ENCODE data around the gene PKNOX2. TPM values are rescaled to one million over a fixed set of nuclear protein-coding genes. Genes with fewer than 3 reads are reported as not detected.

Gene PKNOX2
- total RNA-seq, 1 experiment from 2014 or later: 3.7 TPM

GRCh38 chr11:125389339-125390166 lies 225.0 kb downstream of the PKNOX2 start:
- DNase-seq (ENCODE audit: low spot score): no peak
- ATAC-seq: no peak
- TF ChIP-seq CTCF (IDR thresholded peaks at IDR 0.05) (no peak), ESRRA (CRISPR knock-in tag; IDR thresholded peaks at IDR 0.05; ENCODE audit: borderline replicate concordance) (no peak), ZNF281 (CRISPR knock-in tag; IDR thresholded peaks at IDR 0.05) (no peak), ZNF317 (CRISPR knock-in tag; IDR thresholded peaks at IDR 0.05; ENCODE audit: borderline replicate concordance, low read depth) (no peak), EMX1 (CRISPR knock-in tag; IDR thresholded peaks at IDR 0.05) (no peak), TCF7 (CRISPR knock-in tag; IDR thresholded peaks at IDR 0.05; ENCODE audit: low read depth) (no peak), E2F5 (CRISPR knock-in tag; IDR thresholded peaks at IDR 0.05) (no peak), NFYB (CRISPR knock-in tag; conservative IDR thresholded peaks at IDR 0.05; ENCODE audit: low read depth) (no peak), JAZF1 (CRISPR knock-in tag; IDR thresholded peaks at IDR 0.05) (no peak), MXD4 (CRISPR knock-in tag; IDR thresholded peaks at IDR 0.05; ENCODE audit: borderline replicate concordance) (no peak)
- TF ChIP-seq, protein P1, sequence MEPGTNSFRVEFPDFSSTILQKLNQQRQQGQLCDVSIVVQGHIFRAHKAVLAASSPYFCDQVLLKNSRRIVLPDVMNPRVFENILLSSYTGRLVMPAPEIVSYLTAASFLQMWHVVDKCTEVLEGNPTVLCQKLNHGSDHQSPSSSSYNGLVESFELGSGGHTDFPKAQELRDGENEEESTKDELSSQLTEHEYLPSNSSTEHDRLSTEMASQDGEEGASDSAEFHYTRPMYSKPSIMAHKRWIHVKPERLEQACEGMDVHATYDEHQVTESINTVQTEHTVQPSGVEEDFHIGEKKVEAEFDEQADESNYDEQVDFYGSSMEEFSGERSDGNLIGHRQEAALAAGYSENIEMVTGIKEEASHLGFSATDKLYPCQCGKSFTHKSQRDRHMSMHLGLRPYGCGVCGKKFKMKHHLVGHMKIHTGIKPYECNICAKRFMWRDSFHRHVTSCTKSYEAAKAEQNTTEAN (CRISPR knock-in tag; IDR thresholded peaks at IDR 0.05): no peak
- CTCF ChIA-PET: interaction anchor here (0.5 to 2.1 kb wide), 7 partner anchors 15 to 298 kb away, joined by 3 to 12 read pairs (median 6); no protein-coding TSS in a partner anchor
- Mint-ChIP-seq H3K27ac (no peak overlapping the region), H3K9me3 (no peaks in the 10 kb centered on the region), H3K27me3 (ENCODE audit: low read depth) (no peaks in the 10 kb centered on the region), H3K36me3 (no peaks in the 10 kb centered on the region), H3K4me1 (peaks cover 33% of the 10 kb centered on the region), H3K4me3 (no peak overlapping the region)
- POLR2A ChIA-PET: interaction anchor here (0.8 kb wide), 1 partner anchor 63 kb away, joined by 3 read pairs; no protein-coding TSS in a partner anchor

- Mint-ChIP-seq H3K4me1 (peaks cover 33% of the 10 kb centered on the region), H3K4me3 (no peak overlapping the region), H3K36me3 (no peaks in the 10 kb centered on the region), H3K27me3 (ENCODE audit: low read depth) (no peaks in the 10 kb centered on the region), H3K9me3 (no peaks in the 10 kb centered on the region), H3K27ac (peak overlapping the region; percentile 34)
- no peak for DNase-seq (ENCODE audit: low spot score)
- ChIA-PET POLR2A (interaction anchor here (0.9 kb wide), 1 partner anchor 27 kb away, joined by 4 read pairs; no protein-coding TSS in a partner anchor), CTCF (interaction anchor here (1.2 to 2.1 kb wide), 4 partner anchors 10 to 45 kb away, joined by 3 to 12 read pairs (median 6); no protein-coding TSS in a partner anchor)
- ATAC-seq: peak; percentile 43; the same call in 1 of the 2 replicates
- TF ChIP-seq PREB (CRISPR knock-in tag; IDR thresholded peaks at IDR 0.05; ENCODE audit: borderline replicate concordance) (no peak), TCF7 (CRISPR knock-in tag; IDR thresholded peaks at IDR 0.05; ENCODE audit: low read depth) (no peak), FOXK1 (CRISPR knock-in tag; IDR thresholded peaks at IDR 0.05) (no peak), ATF6 (CRISPR knock-in tag; IDR thresholded peaks at IDR 0.05) (no peak), KAT7 (CRISPR knock-in tag; IDR thresholded peaks at IDR 0.05; ENCODE audit: borderline replicate concordance) (no peak), CBFB (CRISPR knock-in tag; IDR thresholded peaks at IDR 0.05; ENCODE audit: low read depth) (no peak), RELA (CRISPR knock-in tag; IDR thresholded peaks at IDR 0.05; ENCODE audit: borderline replicate concordance) (no peak), IRF2 (CRISPR knock-in tag; IDR thresholded peaks at IDR 0.05; ENCODE audit: borderline replicate concordance, low read depth) (no peak), ZNF263 (CRISPR knock-in tag; IDR thresholded peaks at IDR 0.05; ENCODE audit: low read depth) (no peak)
- TF ChIP-seq, protein P2, sequence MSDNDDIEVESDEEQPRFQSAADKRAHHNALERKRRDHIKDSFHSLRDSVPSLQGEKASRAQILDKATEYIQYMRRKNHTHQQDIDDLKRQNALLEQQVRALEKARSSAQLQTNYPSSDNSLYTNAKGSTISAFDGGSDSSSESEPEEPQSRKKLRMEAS (CRISPR knock-in tag; IDR thresholded peaks at IDR 0.05): no peak
- TF ChIP-seq, protein P3, sequence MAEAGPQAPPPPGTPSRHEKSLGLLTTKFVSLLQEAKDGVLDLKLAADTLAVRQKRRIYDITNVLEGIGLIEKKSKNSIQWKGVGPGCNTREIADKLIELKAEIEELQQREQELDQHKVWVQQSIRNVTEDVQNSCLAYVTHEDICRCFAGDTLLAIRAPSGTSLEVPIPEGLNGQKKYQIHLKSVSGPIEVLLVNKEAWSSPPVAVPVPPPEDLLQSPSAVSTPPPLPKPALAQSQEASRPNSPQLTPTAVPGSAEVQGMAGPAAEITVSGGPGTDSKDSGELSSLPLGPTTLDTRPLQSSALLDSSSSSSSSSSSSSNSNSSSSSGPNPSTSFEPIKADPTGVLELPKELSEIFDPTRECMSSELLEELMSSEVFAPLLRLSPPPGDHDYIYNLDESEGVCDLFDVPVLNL (CRISPR knock-in tag; IDR thresholded peaks at IDR 0.05; ENCODE audit: borderline replicate concordance, low read depth): no peak
Measured at GRCh38 chr11:125390946-125391345, 226.4 kb downstream of the PKNOX2 start.

All from WTC11 (cell line).